Pancreas (tissue), 10 donors: Measurements from ENCODE around the gene ZNF521. TPM values are rescaled to one million over a fixed set of nuclear protein-coding genes. Genes with fewer than 3 reads are reported as not detected.

Experiments
- ATAC-seq, 4 donors: fragments of 200-7000 bp; cut with Tn5 transposase; one replicate each; pipeline versions ENCODE4 v1.8.0 to v1.9.1; 2020; ENCODE audit warnings: mild to moderate bottlenecking in 4 of 4, moderate library complexity in 4 of 4
- DNase-seq, 6 donors: peaks; one replicate each; pipeline ENCODE4 v3.0.0-alpha.2; 2020
- FAIRE-seq: peaks from 2 replicates; lab custom pipeline; 2012; peaks lifted over from hg19 to GRCh38; lab: Jason Lieb, UNC
- H3K27ac ChIP-seq, 4 donors: fragments of 200-600 bp; sonication (generic); 1 replicate in 3 of 4; 2 replicates in 1 of 4; pipeline versions ENCODE4 v1.5.0 to v1.8.0; 2020
- H3K27me3 ChIP-seq, 4 donors: fragments of 200-600 bp; one replicate each; pipeline ENCODE4 v1.8.0; 2021
- H3K36me3 ChIP-seq, 3 donors: fragments of 200-600 bp; sonication (generic) in 1 of 3; one replicate each; pipeline versions ENCODE4 v1.5.0 to v1.8.0; 2020 to 2021
- H3K4me1 ChIP-seq, 3 donors: fragments of 200-600 bp; one replicate each; pipeline ENCODE4 v1.8.0; 2021
- H3K4me3 ChIP-seq, 4 donors: fragments of 200-600 bp; sonication (generic) in 2 of 4; one replicate each; pipeline versions ENCODE4 v1.5.0 to v1.8.0; 2020 to 2021
- H3K9me3 ChIP-seq, 4 donors: fragments of 200-600 bp; one replicate each; pipeline ENCODE4 v1.8.0; 2021
- WGBS, 2 donors: extraction: QIAGEN DNeasy Blood & Tissue Kit; methylation state at CpG; one replicate each; pipeline ENCODE4 v1.1.7; 2013; 5-methylcytosine and 5-hydroxymethylcytosine counted together
- intact Hi-C, 3 donors: fragments of 100-400 bp; cut with DNase I; formaldehyde crosslinking; loops; one replicate each; pipeline versions ENCODE4 v1.11.1 to v1.14.2; 2022
- polyA plus RNA-seq, 2 donors: library from polyadenylated mRNA; stranded (reverse); fragments of 200-250 nt; gene quantifications; one replicate each; pipeline ENCODE4 v1.2.3, GENCODE V29; 2013
- total RNA-seq, 6 donors: library from RNA; stranded (reverse); fragmentation: NEBNext Ultra II Directional in 4 of 6; extraction: Animal tissue kit (Norgen Biotek cat#: 25700) in 4 of 6; gene quantifications; one replicate each; pipeline versions ENCODE4 v1.2.1 to v1.2.4, GENCODE V29; 2021 to 2023
- TF ChIP-seq, protein P1 (sequence below), 4 donors: fragments of 200-600 bp; sonication (generic) in 3 of 4; IDR thresholded peaks; one replicate each; pipeline versions ENCODE4 v1.5.0 to v1.8.0; 2021; ENCODE audit warnings: antibody characterized with exemption in 4 of 4
- donor health status: healthy with polysubstance abuse.
- donor health status: DM: no; HTN: no; CAD: no; lungs with moderate emphysema.
- donor health status: DM: no; HTN: no; CAD: no.
- donor health status: control.
- donor health status: control.
- donor health status: Bipolar disorder and iron deficiency.
- donor health status: DM: yes; HTN: yes; CAD: no.
- donor health status: DM: no; HTN: no; CAD: no.
- donor health status: DM: no; HTN: no; CAD: no.
- donor health status: DM: yes; HTN: yes; CAD: no.

Gene ZNF521
- total and polyA plus RNA-seq, 8 donors = 0.42 to 6.0 (median 1.5) TPM

DNA sequence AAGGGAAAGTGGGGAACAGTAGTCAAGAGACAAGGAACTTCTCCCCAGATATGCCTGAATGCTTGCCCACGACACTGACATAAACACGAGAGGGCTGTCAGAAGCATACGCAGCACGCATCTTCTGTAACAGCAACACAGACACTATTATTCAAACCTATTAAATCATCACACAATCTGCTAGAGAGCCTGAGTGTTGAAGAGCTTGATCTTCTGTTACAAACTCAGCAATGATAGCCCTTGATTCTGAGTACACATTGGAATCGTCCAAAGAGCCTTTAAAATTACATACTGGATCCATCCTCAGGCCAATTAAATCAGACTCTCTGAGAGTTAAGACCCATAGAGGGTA lies 111.6 kb downstream of the ZNF521 start:
- Histone ChIP-seq H3K9me3 (no peaks in the 10 kb centered on the region), H3K4me3 (no peak overlapping the region), H3K27me3 (peaks cover 0 to 7% (median 0%) of the 10 kb centered on the region in 4 donors), H3K36me3 (no peaks in the 10 kb centered on the region), H3K27ac (no peak overlapping the region), H3K4me1 (no peaks in the 10 kb centered on the region)
- DNase-seq (no peak), FAIRE-seq (no peak), ATAC-seq (no peak)
- intact Hi-C loops = no loop called here
- WGBS, 2 donors = 58 to 77% methylated on average over 5 of the region's 5 CpGs
- TF ChIP-seq, protein P1, sequence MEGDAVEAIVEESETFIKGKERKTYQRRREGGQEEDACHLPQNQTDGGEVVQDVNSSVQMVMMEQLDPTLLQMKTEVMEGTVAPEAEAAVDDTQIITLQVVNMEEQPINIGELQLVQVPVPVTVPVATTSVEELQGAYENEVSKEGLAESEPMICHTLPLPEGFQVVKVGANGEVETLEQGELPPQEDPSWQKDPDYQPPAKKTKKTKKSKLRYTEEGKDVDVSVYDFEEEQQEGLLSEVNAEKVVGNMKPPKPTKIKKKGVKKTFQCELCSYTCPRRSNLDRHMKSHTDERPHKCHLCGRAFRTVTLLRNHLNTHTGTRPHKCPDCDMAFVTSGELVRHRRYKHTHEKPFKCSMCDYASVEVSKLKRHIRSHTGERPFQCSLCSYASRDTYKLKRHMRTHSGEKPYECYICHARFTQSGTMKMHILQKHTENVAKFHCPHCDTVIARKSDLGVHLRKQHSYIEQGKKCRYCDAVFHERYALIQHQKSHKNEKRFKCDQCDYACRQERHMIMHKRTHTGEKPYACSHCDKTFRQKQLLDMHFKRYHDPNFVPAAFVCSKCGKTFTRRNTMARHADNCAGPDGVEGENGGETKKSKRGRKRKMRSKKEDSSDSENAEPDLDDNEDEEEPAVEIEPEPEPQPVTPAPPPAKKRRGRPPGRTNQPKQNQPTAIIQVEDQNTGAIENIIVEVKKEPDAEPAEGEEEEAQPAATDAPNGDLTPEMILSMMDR (IDR thresholded peaks at IDR 0.05) = no peak

DNA sequence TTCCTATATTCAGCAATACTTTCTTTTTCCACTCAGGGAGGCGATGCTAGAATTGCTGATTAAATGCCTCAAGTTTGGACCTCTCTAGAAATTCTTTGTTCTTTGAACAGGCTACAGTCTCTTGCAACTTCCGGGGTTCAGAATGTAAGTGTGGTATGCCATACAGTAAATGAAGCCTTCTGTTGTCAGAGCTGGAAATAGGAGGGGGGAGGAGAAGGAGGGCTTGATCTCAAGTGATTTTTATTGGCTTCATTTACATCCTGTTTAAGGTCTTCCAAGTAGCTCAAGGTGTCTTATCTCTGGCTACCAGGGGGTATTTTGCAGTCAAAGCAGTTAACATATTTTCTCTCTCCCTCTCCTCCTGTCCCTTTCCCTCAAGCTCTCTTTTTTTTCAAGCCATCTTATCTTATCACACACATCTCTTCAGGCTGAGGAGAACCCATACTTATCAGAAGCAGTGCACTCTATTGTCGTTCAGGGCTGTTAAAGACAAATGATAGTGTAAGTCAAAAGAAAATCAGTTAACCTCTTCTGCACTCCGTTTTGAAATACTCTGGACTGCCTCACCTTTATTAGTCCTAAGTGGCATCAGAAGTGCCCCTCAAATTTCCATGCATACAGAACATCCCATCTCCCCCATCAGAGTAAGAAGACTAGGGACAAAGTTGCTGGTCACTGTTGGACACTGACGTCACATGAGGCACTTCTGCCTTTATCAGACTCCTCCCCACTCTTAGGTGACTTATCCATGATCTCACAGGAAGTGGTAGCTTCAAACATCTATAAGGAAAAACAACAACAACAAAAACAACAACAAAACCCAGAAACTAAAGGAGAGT lies 112.2 kb downstream of the ZNF521 start:
- intact Hi-C loops = no loop called here
- Histone ChIP-seq H3K4me3 (no peak overlapping the region), H3K4me1 (no peaks in the 10 kb centered on the region), H3K27me3 (peaks cover 0 to 11% (median 0%) of the 10 kb centered on the region in 4 donors), H3K36me3 (no peaks in the 10 kb centered on the region), H3K27ac (no peak overlapping the region), H3K9me3 (no peaks in the 10 kb centered on the region)
- 28 to 30% methylated on average over 5 of the region's 5 CpGs for WGBS, 2 donors
- FAIRE-seq (no peak), DNase-seq (no peak), ATAC-seq (no peak)
- TF ChIP-seq, protein P1 (IDR thresholded peaks at IDR 0.05) = no peak

DNA sequence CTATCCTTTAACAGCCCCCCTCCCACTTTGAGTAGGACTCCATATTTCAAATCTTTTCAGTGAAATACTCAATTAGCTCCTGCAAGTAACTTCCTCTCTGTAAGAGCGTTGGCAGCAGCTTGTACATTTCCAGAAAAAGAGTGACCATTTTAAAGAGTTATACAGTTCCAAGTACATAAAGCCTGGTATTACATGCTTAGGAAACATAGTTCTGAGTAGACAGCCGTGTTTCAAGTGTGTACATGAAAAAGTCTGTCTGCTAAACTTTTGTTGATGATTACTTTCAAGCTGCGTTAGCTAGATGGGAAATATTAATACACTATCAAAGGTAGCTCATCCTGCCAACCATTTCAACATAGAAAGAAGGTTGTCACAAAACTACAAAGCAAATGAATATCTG lies 112.8 kb downstream of the ZNF521 start:
- Histone ChIP-seq H3K4me3 (no peak overlapping the region), H3K9me3 (no peaks in the 10 kb centered on the region), H3K27me3 (peaks cover 0 to 11% (median 0%) of the 10 kb centered on the region in 4 donors), H3K36me3 (no peaks in the 10 kb centered on the region), H3K27ac (no peak overlapping the region), H3K4me1 (no peaks in the 10 kb centered on the region)
- no peak for FAIRE-seq
- ATAC-seq = no peak
- intact Hi-C loops = no loop called here
- 42 to 51% methylated on average over 3 of the region's 3 CpGs for WGBS, 2 donors
- TF ChIP-seq, protein P1 (IDR thresholded peaks at IDR 0.05) = no peak
- DNase-seq = no peak

DNA sequence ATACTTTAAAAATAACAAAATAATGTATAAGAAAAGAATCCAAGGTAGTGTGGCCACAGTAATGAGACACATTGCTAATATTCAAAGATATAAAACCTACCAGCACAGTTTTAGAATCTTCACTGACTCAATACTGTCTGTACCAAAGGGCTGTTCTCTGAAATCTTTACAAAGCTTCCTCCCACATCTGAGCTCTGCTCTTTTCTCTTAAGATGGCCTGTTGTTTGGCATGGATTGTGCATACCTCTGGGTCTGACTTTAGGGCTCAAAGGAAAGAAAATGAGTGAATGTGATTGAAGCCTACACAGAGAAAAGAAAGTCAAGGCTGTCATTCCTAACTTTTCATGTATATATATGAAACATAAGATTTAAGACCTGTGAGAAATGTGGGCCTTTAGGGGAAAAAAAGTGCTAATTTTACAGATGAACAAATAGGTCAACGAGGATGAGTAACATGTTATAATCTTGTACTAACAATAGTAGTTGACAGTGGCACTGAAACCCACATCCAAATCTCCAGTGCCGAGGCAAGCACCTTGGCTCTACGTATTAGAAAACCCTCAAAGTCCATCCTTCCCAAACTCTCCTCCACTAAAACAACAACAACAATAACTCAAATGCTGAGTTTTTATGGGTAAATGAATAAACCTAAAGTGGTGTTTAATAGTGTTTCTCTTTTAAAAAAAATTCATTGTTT lies 114.2 kb downstream of the ZNF521 start:
- TF ChIP-seq, protein P1 (IDR thresholded peaks at IDR 0.05) = no peak
- Histone ChIP-seq H3K27me3 (peaks cover 0 to 14% (median 0%) of the 10 kb centered on the region in 4 donors), H3K27ac (no peak overlapping the region), H3K9me3 (no peaks in the 10 kb centered on the region), H3K4me3 (no peak overlapping the region), H3K36me3 (no peaks in the 10 kb centered on the region), H3K4me1 (no peaks in the 10 kb centered on the region)
- 69 to 89% methylated on average over 3 of the region's 3 CpGs for WGBS, 2 donors
- intact Hi-C loops = no loop called here
- no peak for FAIRE-seq
- DNase-seq = no peak
- ATAC-seq = no peak
